ENCODE measurements around the gene TOR4A.

DNA sequence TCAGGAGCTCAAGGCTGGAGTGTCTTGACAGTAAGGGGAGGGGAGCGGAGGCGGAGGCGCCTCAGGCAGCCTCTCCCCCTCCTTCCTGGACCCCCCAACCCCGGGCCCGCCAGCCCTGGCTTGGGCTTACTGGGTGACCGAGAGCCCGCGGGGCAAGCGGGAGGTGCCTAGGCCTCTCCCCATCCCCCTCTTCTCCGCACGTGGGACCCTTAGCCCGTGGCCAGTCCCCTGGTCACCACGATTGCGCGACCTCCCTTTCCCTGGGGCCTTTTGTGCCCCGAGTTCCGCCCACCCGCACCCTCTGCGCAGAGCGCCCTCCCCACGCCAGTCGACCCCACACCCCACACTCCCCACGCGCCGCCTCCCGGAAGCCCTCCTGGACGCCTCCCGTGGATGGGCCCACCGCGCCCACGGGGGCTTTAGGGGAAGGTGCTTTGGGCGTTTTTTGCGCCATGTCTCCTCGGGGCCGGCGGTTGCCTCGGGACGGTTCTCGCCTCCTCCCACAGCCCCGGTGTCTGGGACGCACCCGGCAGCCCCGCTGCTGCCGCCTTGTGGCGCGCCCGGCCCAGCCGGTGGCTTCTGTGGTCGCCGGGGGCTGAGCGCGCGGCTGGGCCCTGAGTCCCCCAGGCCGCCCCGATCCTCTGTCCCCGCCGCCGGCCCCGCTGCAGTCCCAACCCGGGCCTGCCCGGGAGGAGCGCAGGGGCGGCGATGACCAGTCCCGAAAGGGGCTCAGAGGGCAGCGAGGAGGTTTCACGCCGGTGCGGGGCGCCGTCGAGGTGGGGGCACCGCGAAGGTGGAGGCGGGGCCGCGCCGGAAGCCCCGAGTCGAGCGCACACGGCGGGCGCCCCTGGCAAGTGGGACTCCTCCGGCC, 3.2 kb downstream of the TOR4A start:
- TF ChIP-seq, protein P1, sequence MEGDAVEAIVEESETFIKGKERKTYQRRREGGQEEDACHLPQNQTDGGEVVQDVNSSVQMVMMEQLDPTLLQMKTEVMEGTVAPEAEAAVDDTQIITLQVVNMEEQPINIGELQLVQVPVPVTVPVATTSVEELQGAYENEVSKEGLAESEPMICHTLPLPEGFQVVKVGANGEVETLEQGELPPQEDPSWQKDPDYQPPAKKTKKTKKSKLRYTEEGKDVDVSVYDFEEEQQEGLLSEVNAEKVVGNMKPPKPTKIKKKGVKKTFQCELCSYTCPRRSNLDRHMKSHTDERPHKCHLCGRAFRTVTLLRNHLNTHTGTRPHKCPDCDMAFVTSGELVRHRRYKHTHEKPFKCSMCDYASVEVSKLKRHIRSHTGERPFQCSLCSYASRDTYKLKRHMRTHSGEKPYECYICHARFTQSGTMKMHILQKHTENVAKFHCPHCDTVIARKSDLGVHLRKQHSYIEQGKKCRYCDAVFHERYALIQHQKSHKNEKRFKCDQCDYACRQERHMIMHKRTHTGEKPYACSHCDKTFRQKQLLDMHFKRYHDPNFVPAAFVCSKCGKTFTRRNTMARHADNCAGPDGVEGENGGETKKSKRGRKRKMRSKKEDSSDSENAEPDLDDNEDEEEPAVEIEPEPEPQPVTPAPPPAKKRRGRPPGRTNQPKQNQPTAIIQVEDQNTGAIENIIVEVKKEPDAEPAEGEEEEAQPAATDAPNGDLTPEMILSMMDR (IDR thresholded peaks at IDR 0.05): peak; percentile 22
- TF ChIP-seq POLR2AphosphoS5 (IDR thresholded peaks at IDR 0.05; ENCODE audit: low read depth, low read length): no peak
- TF ChIP-seq, protein P2, sequence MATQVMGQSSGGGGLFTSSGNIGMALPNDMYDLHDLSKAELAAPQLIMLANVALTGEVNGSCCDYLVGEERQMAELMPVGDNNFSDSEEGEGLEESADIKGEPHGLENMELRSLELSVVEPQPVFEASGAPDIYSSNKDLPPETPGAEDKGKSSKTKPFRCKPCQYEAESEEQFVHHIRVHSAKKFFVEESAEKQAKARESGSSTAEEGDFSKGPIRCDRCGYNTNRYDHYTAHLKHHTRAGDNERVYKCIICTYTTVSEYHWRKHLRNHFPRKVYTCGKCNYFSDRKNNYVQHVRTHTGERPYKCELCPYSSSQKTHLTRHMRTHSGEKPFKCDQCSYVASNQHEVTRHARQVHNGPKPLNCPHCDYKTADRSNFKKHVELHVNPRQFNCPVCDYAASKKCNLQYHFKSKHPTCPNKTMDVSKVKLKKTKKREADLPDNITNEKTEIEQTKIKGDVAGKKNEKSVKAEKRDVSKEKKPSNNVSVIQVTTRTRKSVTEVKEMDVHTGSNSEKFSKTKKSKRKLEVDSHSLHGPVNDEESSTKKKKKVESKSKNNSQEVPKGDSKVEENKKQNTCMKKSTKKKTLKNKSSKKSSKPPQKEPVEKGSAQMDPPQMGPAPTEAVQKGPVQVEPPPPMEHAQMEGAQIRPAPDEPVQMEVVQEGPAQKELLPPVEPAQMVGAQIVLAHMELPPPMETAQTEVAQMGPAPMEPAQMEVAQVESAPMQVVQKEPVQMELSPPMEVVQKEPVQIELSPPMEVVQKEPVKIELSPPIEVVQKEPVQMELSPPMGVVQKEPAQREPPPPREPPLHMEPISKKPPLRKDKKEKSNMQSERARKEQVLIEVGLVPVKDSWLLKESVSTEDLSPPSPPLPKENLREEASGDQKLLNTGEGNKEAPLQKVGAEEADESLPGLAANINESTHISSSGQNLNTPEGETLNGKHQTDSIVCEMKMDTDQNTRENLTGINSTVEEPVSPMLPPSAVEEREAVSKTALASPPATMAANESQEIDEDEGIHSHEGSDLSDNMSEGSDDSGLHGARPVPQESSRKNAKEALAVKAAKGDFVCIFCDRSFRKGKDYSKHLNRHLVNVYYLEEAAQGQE (IDR thresholded peaks at IDR 0.05; ENCODE audit: insufficient read depth in 1 of 2, low read depth in 2 of 2, low read length in 1 of 2): no peak
